Panc1 (cell line): ENCODE measurements around the gene FER1L5.

Source experiments
- CTCF ChIP-seq: fragments of 450-650 bp; IDR thresholded peaks from 2 replicates; pipeline ENCODE4 v1.5.1; 2017; ENCODE audit warnings: mild to moderate bottlenecking
- POLR2AphosphoS5 ChIP-seq: IDR thresholded peaks from 2 replicates; pipeline ENCODE4 v1.6.1; 2012; ENCODE audit warnings: mild to moderate bottlenecking, low read depth, low read length, moderate library complexity
- REST ChIP-seq, 2 experiments: IDR thresholded peaks; 2 replicates each; pipeline ENCODE4 v1.6.1; 2011 to 2012; ENCODE audit warnings: low read depth in 2 of 2, control low read depth in 1 of 2, low read length in 1 of 2, mild to moderate bottlenecking in 1 of 2, moderate library complexity in 1 of 2; ENCODE audit not compliant: insufficient read depth in 1 of 2
- SIN3A ChIP-seq: IDR thresholded peaks from 2 replicates; pipeline ENCODE4 v1.6.1; 2012; ENCODE audit warnings: low read depth, mild to moderate bottlenecking, low read length, moderate library complexity, borderline replicate concordance; ENCODE audit not compliant: insufficient read depth
- TCF7L2 ChIP-seq: IDR thresholded peaks from 2 replicates; pipeline ENCODE4 v1.6.1; 2011; ENCODE audit warnings: mild to moderate bottlenecking, low read depth, low read length, inconsistent platforms

DNA sequence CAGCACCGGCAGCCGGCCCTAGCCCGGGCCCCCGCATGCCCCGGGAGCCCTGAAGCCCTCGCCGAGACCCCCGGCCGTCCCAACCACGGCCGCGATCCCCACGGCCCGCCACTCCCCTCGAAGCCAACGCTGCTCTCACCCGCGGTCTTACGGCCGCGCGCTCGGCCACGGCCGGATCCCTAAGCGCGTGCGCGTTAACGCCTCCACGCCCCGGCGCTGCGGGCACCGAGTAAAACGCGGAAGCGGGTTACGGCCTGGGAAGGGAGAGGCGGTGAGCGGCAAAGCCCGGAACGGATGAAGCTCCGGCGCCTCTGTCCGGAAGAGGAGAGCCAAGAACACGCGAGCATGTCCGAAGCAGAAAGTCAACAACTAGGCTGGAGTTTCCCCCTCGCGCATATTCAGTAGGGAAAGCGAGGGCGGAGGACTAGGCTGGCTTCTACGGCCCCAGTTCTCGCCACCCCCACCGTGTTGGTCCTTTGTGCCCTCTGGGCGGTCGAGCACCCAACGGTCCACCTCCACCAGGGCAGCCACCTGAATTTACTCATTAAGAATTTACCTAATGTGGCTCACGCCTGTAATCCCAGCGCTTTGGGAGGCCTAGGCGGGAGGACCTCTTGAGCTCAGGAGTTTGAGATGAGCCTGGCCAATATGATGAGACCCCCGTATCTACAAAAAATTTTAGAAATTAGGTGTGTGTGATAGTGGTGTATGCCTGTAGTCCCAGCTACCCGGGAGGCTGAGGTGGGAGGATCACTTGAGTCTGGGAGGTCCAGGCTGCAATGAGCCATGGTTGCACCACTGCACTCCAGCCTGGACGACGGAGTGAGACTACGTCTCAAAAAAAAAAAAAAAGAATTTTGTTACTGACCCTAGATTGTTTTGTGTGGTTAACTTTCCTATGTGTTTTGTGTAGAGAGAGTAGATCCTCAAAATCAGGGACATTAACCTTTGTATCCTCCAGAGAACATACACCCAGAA lies 4.1 kb upstream of the FER1L5 start, which contains the start of gene KANSL3:
- TF ChIP-seq CTCF (no peak), REST (IDR thresholded peaks at IDR 0.05; ENCODE audit: insufficient read depth in 1 of 2, low read depth in 2 of 2, low read length in 1 of 2) (peak in 1 of 2 experiments; percentile 53; a peak in 1 of 4 replicates), TCF7L2 (peak; percentile 54; the same call in 1 of the 2 replicates), POLR2AphosphoS5 (peak; percentile 93), SIN3A (peak; percentile 78; the same call in 1 of the 2 replicates)
